ENCODE measurements around the gene DYNC1I1. TPM values are rescaled to one million over a fixed set of nuclear protein-coding genes. Genes with fewer than 3 reads are reported as not detected.

The DYNC1I1 gene
- total RNA-seq, 6 donors from 2014 or later = 0.46 to 3.1 (median 1.7) TPM; not detected in 1

- no peaks in the 10 kb centered on the region for H3K27me3 ChIP-seq
- H3K27ac ChIP-seq = no peak overlapping the region
- H3K36me3 ChIP-seq = no peaks in the 10 kb centered on the region
- WGBS, 2 donors = 74% methylated on average over 3 of the region's 3 CpGs
- no peak overlapping the region for H3K4me3 ChIP-seq
- TF ChIP-seq CTCF (IDR thresholded peaks at IDR 0.05) = no peak
- no peak for TF ChIP-seq POLR2A (IDR thresholded peaks at IDR 0.05)
- TF ChIP-seq EP300 (IDR thresholded peaks at IDR 0.05) = no peak
- no peak for TF ChIP-seq POLR2AphosphoS5 (IDR thresholded peaks at IDR 0.05)
- H3K4me1 ChIP-seq = no peaks in the 10 kb centered on the region
- ATAC-seq (ENCODE audit: low FRiP score in 2 of 2) (no peak), DNase-seq (no peak)
- no peaks in the 10 kb centered on the region for H3K9me3 ChIP-seq
These were observed 28.4 kb downstream of the DYNC1I1 start for GRCh38 chr7:95800787-95801186.

- no peak for DNase-seq
- ATAC-seq (ENCODE audit: low FRiP score in 2 of 2) = no peak
- no peaks in the 10 kb centered on the region for H3K4me1 ChIP-seq
- H3K4me3 ChIP-seq = no peak overlapping the region
- 93% methylated on average over 3 of the region's 3 CpGs for WGBS, 2 donors
- no peaks in the 10 kb centered on the region for H3K9me3 ChIP-seq
- H3K36me3 ChIP-seq = no peaks in the 10 kb centered on the region
- no peaks in the 10 kb centered on the region for H3K27me3 ChIP-seq
- no peak for TF ChIP-seq EP300 (IDR thresholded peaks at IDR 0.05)
- no peak for TF ChIP-seq CTCF (IDR thresholded peaks at IDR 0.05)
- no peak for TF ChIP-seq POLR2AphosphoS5 (IDR thresholded peaks at IDR 0.05)
- TF ChIP-seq POLR2A (IDR thresholded peaks at IDR 0.05) = no peak
- no peak overlapping the region for H3K27ac ChIP-seq
These were observed 29.9 kb downstream of the DYNC1I1 start for GRCh38 chr7:95802270-95802669.

- DNase-seq = no peak
- Histone ChIP-seq H3K4me1 (no peaks in the 10 kb centered on the region), H3K4me3 (no peak overlapping the region), H3K27ac (no peak overlapping the region), H3K9me3 (no peaks in the 10 kb centered on the region), H3K36me3 (no peaks in the 10 kb centered on the region), H3K27me3 (no peaks in the 10 kb centered on the region)
- 85 to 86% methylated on average over 4 of the region's 4 CpGs for WGBS, 2 donors
- no peak for ATAC-seq (ENCODE audit: low FRiP score in 2 of 2)
- TF ChIP-seq POLR2A (IDR thresholded peaks at IDR 0.05) (no peak), EP300 (IDR thresholded peaks at IDR 0.05) (no peak), POLR2AphosphoS5 (IDR thresholded peaks at IDR 0.05) (no peak), CTCF (IDR thresholded peaks at IDR 0.05) (no peak)
These were observed 31.7 kb downstream of the DYNC1I1 start for GRCh38 chr7:95804052-95804451.

- H3K27ac ChIP-seq = no peak overlapping the region
- no peak overlapping the region for H3K4me3 ChIP-seq
- H3K9me3 ChIP-seq = no peaks in the 10 kb centered on the region
- DNase-seq (no peak), ATAC-seq (ENCODE audit: low FRiP score in 2 of 2) (no peak)
- TF ChIP-seq EP300 (IDR thresholded peaks at IDR 0.05) (no peak), CTCF (IDR thresholded peaks at IDR 0.05) (no peak), POLR2A (IDR thresholded peaks at IDR 0.05) (no peak), POLR2AphosphoS5 (IDR thresholded peaks at IDR 0.05) (no peak)
- 83 to 92% methylated on average over 1 of the region's 1 CpG for WGBS, 2 donors
- H3K4me1 ChIP-seq = no peaks in the 10 kb centered on the region
- H3K27me3 ChIP-seq = no peaks in the 10 kb centered on the region
- H3K36me3 ChIP-seq = no peaks in the 10 kb centered on the region
These were observed 33.6 kb downstream of the DYNC1I1 start for GRCh38 chr7:95805909-95806308.

- no peak overlapping the region for H3K27ac ChIP-seq
- no peak overlapping the region for H3K4me3 ChIP-seq
- no peak for TF ChIP-seq POLR2A (IDR thresholded peaks at IDR 0.05)
- TF ChIP-seq POLR2AphosphoS5 (IDR thresholded peaks at IDR 0.05) = no peak
- no peak for TF ChIP-seq CTCF (IDR thresholded peaks at IDR 0.05)
- no peak for TF ChIP-seq EP300 (IDR thresholded peaks at IDR 0.05)
- H3K4me1 ChIP-seq = no peaks in the 10 kb centered on the region
- H3K36me3 ChIP-seq = no peaks in the 10 kb centered on the region
- no peaks in the 10 kb centered on the region for H3K27me3 ChIP-seq
- H3K9me3 ChIP-seq = no peaks in the 10 kb centered on the region
- DNase-seq (no peak), ATAC-seq (ENCODE audit: low FRiP score in 2 of 2) (no peak)
- WGBS, 2 donors = 77 to 86% methylated on average over 2 of the region's 2 CpGs
These were observed 36.0 kb downstream of the DYNC1I1 start for GRCh38 chr7:95808396-95808795.

All from upper lobe of left lung (tissue), 6 donors.